Epithelial cell of prostate (primary cell): ENCODE data around the gene KIFC1.

ENCODE experiments used
- DNase-seq: peaks from one replicate; pipeline ENCODE4 v3.0.0-alpha.2; 2011; ENCODE audit warnings: low read depth, low spot score
- H3K27ac ChIP-seq: fragments of 450-650 bp; 2 replicates; pipeline ENCODE4 v1.5.1; 2017; ENCODE audit warnings: mild to moderate bottlenecking

Gene KIFC1

DNA sequence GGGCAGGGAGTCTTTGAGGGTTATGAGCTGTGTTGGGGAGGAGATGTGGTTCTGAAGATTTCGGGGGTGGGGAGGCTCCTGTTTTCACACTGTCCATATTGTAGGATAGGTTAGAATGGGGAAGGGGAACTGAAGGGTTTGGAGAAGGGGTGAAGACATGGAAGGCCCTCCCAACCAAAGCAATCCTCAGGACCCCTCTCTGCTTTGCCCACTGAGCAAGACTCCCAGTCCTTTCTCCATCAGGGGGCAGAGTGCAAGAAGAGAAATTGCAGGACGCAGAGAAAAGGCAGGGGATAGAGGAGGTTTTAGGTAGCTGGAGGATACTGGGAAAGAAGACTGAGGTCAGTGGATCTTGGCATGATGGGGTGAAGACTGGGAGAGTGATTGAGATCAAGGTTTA is 32.2 kb downstream of the KIFC1 start:
- H3K27ac ChIP-seq, result no peak overlapping the region
- DNase-seq, result no peak

DNA sequence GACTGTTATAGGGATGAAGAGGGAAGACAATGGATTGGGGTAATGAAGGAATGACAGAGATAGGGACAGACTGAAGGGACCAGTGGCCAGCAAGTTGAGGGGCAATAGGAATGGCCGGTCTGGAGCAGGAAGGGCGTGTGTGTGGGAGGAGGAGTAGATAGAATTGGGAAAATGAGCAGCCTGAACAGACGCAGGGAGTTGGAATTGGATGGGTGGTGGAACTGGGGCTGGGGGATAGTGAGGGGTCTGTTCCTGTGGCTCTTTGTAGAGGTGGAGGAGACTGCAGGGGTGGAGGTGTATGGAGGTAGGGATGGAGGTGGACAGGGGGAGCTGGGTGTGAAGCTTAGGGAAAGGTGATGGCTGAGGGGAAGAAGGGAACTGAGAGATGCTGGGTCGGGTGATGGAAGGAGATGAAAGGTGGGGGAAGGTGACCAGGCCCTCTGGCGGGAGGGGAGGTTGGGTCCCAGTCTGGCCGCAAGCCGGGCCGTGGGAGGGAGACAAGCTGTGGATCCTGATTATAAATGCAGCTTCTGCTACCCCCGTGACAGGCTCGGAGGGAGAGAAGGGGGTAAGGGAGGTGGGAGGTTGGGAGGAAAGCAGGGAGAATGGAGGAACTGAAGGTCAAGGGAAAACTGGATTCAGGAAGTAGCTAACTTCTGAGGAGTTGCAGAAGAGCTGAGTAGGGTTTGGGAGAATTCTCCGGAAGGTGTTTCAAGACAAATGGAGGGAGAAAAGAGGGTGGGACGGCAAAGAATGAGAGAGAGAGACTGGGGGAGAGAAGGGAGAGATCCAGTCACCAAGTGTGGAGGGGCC is 33.4 kb downstream of the KIFC1 start:
- DNase-seq, result no peak
- H3K27ac ChIP-seq, result peak overlapping the region; percentile 93

DNA sequence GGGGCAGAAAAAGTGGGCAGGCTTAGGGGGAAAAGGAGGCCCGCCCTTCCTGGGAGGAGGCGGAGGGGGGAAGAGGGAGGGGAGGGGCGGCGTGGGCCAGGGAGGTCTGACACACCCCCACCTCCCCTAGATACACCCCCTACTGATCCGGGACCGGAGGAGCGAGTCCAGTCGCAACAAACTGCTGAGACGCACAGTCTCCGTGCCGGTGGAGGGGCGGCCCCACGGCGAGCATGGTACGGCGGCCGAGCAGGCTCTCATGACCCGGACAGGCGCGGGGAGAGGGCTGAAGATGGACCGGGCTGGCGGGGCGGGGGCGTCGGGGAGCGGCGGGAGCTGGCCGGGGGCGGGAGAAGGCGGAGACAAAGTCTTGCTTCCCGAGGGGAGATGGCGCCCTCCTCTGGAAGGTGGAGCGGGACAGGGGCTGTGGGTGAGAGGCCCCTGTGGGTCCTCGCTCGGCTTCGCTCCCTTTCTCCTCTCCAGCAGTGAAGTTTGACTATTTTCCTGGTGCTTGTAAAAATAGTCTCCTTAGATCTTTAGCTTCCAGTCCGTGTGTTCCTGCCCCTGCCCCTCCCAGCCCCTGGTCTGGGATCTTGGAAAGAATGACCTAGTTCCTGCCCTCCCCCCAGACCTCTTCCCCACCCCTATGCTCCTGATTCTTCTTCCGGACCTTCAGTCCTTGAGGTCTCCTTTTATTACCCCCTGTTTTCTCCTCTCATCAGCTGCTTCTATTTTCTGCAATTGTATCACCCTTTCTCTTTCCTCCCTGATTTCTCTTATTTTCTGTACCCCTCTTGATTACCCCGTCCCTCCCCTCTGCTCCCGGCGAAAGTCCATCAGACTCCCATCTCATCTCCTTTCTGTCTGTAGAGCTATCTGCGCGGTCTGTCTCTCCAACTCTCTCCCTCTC is 34.3 kb downstream of the KIFC1 start:
- peak overlapping the region; percentile 93 for H3K27ac ChIP-seq
- peak; percentile 16 for DNase-seq

DNA sequence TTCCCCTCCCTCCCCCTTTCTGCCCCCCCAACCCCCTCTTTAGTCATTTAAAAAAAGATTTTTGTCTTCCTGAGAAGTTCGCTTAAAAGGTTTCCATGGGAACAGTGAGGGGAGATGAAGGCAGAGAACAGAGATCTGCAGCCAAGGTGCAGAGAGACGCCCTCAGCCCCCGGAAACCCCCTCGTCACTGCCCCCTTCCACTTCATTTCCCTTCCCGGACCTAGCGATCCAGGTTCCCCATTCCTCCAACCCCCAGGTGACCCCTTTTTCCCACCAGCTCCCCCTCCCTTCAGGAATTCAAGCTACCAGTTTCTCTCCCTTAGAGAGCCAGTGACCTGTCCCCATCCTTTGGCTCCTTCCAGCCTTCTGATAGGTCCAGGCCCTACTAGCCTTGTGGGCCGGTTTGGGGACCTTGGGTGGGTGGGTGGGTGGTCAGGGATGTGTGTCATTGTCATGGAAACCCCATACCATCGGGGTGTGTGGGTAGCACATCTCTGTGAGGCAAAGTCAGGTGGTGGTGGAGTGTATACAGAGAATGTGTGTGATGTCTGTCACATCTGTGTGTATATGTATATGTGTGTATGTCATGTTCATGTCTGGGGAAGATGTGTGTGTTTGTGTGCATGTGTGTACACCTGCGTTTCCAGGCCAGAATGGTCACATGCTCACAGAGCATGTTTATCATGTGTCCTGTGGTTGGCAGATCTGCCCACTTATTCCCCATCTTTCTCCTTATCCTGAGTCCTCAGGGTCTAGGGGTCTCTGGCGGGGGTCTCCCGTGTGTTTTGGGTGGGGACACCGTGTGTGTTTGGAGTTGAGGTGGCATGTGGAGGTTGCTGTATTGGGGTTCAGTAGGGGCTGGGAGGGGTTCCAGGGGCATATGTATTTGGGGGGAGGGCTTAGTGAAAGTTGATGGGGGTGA is 35.2 kb downstream of the KIFC1 start:
- no peak for DNase-seq
- peak overlapping the region; percentile 93 for H3K27ac ChIP-seq

DNA sequence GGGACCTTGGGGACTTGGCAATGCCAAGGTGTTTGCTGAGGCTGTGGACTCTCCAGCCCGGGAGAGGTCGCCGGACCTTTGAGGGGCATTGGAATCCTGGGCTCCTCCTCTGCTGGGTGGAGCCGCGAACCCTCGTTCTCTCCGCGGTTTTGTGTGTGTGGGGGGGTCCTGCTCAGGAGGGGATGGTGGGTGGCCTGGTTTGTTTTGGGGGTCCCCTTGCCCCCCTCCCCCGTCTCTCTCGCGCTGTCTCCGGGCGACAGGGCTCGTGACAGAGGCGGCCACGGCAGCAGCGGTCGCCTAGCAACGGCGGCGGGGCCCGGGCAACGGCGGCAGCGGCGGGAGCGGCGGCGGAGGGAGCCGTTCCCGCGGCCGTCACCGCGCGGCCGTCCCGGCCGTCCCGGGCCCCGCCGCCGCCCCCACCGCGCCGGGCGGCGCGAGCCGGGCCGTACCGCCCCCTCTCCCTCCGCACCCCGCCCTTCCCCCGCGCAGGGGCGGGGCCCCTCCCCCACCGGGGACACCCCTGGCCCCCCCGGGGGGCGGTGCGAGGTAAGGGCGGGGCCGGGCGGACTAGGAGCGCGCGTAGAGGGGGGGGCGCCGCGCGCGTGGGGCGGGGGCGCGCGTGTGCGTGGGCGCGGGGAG is 36.1 kb downstream of the KIFC1 start:
- peak overlapping the region; percentile 69 for H3K27ac ChIP-seq
- DNase-seq, result no peak

DNA sequence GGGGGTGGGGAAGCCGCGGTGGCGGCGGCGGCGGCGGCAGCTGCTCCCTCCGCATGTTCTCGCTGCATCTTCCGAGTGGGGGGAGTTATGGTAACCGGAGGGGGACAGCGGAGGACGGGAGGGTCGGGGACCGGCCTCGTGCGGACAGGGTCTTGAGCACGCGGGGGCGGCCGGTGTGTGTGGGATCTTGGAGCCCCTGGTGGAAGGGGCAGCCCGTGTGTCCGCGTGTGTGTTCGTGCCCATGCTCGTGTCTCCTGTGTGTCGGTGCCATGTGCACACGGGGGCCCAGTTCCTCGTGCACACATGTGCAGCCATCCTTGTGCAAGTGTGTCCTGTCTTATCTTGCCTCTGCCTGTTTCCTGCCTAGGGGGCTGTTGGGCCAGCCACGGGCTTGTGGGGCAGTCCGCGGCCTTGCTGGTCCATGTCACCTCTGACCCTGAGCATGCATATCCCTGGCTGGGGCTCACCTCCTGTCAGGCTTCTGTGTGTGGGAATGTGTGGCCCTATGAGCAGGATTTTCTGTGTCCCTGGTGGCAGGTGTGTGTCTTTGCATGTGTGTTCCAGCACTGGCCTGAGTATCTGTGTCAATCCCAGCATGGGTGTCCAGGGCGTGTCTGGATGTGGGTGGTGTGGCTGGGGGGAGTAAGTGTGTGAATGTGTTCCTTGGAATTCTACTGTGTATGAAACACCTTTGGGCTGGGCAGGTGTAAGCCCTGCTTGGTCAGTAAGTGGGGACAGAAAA is 36.8 kb downstream of the KIFC1 start:
- peak overlapping the region; percentile 69 for H3K27ac ChIP-seq

DNA sequence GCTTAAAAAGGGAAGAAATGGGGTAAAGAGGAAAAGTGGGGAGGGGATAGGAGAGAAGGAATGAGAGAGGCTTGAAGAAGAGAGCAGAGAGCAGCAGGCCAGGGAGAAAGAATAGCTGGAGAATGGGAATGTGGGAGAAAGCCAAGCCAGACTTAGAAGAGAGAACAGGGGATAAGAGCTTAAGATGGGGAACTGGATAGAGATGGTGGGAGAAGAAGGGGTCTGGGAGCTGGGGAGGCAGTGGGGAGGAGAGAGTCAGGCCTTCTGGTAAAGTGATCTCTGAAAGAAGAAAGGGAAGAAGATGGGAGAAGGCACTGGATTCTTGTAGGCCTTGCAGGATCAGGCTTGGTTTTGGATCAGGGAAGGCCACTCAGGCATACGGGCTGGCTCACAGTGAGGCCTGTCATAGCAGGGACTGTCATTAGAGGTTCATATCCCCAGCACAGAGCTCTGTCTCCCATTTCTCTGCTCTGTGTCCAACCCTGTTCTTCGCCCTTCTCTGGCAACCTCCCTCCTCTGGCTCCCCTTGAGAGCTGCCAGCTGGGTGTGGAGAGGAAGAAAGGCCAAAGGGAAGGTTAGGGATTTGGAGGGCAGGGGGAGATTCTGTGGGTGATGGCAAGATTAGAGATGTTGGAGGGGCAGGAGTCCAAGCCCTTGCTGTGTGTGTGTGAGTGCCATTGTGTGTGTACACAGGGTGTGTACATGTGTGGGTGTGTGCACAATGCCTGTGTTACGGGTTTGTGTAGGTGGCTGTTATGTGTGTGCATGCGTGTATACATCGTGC is 37.5 kb downstream of the KIFC1 start:
- DNase-seq, result no peak
- H3K27ac ChIP-seq, result peak overlapping the region; percentile 69

More for the DNA sequence above, 36.8 kb downstream of the KIFC1 start:
- no peak for DNase-seq

DNA sequence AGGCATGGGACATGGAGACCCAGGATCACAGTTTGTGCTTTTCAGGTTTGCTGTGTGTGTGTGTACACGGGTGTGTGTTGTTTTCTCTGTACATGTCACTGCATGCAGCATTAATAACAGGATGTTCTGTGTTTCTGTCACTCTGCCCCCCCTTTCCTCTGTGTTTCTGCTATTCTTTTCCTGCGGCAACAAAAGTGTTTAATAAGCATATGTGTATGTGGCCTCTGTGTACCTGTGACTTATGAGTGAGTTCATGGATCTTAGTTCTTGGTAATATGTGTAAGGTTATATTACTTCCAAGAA is 38.1 kb downstream of the KIFC1 start:
- peak overlapping the region; percentile 69 for H3K27ac ChIP-seq
- no peak for DNase-seq

DNA sequence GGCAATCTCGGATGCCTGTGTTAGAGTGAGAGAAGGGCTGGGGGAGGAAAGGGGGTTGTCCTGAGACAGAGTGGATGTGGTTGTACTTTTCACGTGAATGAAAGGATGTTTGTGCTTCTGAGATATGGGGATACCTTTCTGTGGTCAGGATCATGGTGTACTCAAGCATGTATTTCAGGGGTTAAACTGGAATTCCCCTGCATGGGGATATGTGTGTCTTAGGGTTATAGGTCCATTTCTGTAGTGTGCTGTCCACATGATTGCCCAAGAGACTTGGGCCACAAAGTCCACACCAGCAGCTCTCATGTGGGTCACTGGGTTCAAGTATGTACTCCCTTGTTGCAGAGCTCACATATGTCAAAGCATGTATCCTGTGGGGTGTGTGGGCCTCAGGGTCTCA is 38.7 kb downstream of the KIFC1 start:
- H3K27ac ChIP-seq, result no peak overlapping the region
- no peak for DNase-seq

DNA sequence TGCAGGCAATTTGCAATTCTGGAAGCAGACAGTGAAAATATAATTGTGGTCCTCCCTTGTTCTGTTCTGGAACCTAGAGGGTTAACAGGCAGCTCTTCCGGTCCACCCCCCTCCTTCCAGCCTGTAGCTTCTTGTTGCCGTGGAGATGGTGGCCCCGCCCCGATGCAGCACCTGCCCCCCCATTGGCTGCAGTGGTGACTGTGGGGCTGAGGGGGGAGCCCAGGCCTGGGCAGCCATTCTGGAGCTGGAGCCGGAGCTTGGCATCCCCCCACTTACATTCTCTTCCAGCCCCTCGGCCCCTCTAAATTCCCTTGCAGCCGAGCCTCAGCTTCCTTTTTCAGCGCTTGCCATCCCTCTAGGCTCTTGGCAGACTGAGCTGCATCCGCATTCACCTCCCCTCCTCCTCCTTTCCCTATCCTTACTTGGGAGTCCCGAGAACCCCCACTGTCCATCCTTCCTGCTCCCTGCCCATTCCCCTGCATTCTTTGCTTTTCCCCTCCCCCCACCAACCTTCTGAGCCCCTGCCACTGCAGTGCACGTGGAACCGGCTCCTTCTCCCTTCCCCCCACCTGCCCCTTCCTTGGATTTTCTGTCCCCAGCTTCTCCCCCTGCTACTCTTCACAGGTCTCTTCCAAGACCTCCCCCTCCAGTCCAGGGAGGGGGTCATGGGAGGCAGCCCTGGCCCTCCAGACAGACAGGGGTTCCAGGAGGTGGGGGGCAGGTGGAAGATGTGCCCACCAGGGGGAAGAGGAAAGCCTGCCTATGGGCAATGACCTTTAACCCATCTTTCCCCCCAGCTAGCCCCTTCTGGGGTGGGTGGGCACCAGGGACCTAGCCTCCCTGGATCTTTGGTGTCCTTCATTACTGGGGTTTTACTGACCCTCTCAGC is 39.6 kb downstream of the KIFC1 start:
- DNase-seq, result no peak
- no peak overlapping the region for H3K27ac ChIP-seq

DNA sequence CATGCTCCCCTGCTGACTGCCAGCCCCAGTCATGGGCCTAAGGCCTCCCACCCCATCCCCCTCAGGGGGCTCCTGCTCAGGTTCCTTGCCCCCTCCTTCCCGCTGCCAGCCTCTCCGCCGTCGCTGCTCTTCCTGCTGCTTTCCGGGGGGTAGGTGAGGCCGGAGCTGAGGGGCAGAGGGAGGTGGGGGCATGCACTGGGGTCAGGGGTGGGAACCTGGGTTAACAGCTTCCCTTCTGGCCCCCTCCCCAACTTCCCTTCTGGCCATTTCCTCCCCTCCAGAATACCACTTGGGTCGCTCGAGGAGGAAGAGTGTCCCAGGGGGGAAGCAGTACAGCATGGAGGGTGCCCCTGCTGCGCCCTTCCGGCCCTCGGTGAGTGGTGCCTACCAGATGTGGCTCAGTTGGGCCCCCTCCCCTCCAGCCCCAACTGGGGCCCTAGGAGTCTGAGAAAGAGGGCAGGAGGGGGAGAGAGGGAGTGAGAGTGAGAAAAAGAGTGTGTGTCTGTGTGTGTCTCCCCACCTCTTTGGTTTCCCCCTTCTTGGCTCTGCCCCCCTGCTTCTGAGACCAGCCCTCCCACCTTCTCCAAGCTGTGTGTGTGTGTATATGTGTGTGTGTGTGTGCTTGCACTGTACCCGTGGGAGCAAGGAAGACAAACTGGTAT is 40.4 kb downstream of the KIFC1 start:
- H3K27ac ChIP-seq, result no peak overlapping the region
- DNase-seq, result no peak

DNA sequence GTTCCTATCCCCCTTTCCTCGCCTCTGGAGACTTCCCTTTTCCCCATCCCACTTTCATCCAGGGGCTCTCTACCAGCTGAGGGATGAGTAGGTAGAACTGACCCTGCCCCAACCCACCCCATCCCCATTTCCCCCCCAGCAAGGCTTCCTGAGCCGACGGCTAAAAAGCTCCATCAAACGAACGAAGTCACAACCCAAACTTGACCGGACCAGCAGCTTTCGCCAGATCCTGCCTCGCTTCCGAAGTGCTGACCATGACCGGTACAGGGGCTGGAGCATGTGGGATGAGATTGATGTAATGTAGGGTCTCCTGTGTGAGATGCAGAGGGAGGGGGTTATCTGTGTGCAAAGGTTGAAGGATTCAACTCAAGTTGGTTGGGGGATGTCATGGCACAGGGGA is 40.9 kb downstream of the KIFC1 start:
- no peak for DNase-seq
- H3K27ac ChIP-seq, result no peak overlapping the region

DNA sequence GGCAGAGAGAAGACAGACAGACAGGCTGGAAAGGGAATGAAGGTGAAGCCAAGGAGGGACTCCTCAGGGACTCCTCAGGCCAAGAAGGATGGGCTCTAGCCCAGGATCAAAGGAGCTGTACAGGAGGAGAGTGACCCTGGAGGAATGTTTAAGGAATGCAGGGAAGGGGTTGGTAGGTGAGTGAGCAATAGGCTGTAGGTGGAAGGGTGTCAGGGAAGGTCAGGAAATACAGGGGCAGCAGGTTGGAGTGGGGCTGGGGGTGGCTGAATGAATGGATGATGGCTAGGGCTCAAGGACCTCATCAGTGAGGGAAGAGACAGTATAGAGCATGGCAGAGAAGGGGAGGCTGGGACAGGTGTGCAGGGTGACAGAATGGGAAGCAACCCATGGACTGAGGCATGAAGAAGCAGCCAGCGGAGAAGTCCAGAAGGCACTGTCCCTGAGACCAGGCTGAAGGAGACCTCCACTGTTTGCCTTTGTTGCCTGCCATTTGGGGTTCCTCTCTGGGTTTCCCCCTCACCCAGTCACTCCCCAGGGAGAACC is 41.4 kb downstream of the KIFC1 start:
- no peak overlapping the region for H3K27ac ChIP-seq
- DNase-seq, result no peak

DNA sequence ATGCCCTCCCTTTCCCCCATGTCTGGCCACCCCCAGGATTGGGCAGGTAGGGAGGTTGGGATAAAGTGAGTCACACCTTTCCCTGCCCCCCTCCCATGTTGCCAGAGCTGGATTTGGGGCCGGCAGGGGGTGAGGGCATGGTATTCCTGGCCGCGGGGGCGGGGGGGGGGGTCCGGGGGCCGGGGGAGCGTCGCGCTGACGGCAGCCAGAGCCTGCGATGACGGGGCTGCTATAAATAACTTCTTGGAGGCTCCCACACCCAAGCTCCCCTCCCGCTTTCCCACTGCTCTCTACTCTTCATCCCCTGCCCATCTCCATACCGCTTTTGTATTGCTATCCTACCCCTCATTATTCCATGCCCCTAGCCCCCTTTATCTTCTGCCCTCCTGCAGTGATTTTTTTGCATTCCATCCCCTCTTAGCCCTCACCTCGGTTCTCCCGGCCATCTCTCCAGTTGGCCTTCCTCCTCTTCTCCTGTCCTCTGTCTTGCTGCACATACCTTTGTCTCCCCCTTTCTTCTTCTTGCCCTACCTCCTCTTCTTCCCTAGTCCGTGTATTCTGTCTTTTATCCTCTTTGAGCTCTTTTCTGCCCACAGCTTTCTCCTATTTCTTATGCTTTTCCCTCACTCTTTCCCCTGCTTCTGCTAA is 42.0 kb downstream of the KIFC1 start:
- DNase-seq, result no peak
- H3K27ac ChIP-seq, result no peak overlapping the region

DNA sequence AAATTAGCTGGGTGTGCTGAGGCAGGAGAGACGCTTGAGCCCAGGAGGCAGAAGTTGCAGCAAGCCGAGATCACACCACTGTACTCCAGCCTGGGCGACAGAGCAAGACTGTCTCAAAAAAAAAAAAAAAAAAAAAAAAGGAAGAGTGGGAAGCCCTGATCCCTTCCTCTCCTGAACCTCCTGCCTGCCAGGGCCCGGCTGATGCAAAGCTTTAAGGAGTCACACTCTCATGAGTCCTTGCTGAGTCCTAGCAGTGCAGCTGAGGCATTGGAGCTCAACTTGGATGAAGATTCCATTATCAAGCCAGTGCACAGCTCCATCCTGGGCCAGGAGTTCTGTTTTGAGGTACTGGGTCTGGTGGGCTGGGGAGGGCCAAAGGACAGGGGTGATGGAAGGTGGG is 43.3 kb downstream of the KIFC1 start:
- DNase-seq, result no peak
- no peak overlapping the region for H3K27ac ChIP-seq

DNA sequence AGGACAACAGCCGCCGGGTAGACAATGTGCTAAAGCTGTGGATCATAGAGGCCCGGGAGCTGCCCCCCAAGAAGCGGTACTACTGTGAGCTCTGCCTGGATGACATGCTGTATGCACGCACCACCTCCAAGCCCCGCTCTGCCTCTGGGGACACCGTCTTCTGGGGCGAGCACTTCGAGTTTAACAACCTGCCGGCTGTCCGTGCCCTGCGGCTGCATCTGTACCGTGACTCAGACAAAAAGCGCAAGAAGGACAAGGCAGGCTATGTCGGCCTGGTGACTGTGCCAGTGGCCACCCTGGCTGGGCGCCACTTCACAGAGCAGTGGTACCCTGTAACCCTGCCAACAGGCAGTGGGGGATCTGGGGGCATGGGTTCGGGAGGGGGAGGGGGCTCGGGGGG is 46.0 kb downstream of the KIFC1 start:
- DNase-seq, result no peak
- H3K27ac ChIP-seq, result no peak overlapping the region
